Activated naive CD4-positive, alpha-beta T cell treated with anti-CD3 and anti-CD28 coated beads, Interleukin-2, amount 50 U/mL, for 16 hours (primary cell): Measurements from ENCODE around the gene SPDYE2.
"Not testable (repeated sequence)": the region's sequence is repeated elsewhere in the genome, so short reads cannot be mapped to it uniquely, and the experiment has no call there.

Source experiments
- DNase-seq: peaks from one replicate; pipeline ENCODE4 v3.0.0-alpha.2; 2020

Gene SPDYE2

DNA sequence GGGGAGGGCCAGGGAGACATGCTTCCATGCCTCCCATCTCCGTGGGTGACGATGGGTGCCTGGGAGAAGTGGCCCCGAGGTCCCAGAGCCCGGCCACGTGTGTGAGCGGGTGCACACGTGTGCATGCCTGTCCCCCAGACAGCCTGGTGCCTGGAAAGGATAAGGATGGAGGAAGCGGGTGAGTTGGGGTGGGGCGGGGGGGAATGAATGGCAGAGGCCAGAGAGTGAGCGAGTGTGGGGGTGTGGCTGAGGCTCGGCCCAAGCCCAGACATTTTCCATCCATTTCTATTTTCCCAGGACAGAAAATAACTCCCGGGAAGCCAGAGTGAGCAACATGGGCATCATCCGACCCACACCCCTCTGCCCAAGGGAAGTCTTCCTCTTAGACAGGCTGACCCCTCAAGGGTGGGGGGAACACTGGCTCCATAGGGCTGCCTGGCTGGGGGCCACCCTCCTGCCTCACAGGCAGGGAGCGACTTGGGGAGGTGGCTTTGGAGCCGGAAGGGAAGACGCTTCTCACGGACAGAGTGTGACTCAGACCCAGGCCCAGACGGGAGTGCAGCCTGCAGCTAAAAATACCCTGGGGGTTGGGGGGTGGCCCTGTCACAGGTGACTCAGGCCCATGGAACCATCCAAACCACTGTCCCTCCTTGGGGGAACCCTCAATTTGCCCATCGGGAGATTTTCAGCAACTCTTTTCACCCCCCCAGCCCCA is 53.6 kb downstream of the SPDYE2 start:
- not testable (repeated sequence) for DNase-seq

GRCh38 chr7:102606848-102607247 is 55.8 kb downstream of the SPDYE2 start:
- DNase-seq = not testable (repeated sequence)

GRCh38 chr7:102609734-102610133 is 58.7 kb downstream of the SPDYE2 start:
- DNase-seq = not testable (repeated sequence)

- not testable (repeated sequence) for DNase-seq
Observed at GRCh38 chr7:102610441-102610840, 59.4 kb downstream of the SPDYE2 start.

DNA sequence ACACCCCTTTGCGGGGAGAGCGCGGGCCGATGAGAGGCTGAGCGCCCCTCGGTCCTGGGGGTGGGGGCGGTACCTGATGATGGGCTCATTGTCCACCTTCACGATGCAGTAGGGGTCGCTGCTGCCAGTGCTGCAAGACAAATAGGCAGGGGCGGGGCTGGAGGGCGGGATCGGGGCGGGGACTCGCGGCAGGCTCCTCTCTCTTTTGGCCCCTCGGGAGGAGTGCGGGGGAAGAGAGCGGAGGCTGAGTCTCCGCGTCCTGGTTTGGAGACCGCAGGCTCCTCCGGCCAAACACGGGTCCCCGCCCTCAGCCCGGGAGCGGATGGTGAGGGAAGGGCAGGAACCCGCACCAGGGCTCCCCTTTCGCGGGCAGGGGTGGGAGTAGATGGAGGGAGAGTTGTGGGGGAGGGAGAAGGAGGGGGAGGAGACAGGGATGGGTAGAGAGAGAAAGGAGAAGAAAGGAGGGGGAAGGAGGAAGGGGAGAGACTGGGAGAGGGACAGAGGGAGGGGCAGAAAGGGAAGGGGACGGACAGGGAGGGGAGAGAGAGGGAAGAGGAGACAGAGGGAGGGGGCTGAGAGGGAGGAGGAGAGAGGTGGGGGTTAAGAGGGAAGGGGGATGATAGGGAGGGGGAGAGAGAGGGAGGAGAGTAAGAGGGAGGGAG is 60.1 kb downstream of the SPDYE2 start:
- DNase-seq = not testable (repeated sequence)

GRCh38 chr7:102611675-102612325 is 60.8 kb downstream of the SPDYE2 start:
- not testable (repeated sequence) for DNase-seq
